Left hindlimb (tissue), 1 donor: ENCODE measurements around the gene DISC1.

Source experiments
- DNase-seq: peaks from one replicate; pipeline ENCODE4 v3.0.0-alpha.2; 2018

Gene DISC1

DNA sequence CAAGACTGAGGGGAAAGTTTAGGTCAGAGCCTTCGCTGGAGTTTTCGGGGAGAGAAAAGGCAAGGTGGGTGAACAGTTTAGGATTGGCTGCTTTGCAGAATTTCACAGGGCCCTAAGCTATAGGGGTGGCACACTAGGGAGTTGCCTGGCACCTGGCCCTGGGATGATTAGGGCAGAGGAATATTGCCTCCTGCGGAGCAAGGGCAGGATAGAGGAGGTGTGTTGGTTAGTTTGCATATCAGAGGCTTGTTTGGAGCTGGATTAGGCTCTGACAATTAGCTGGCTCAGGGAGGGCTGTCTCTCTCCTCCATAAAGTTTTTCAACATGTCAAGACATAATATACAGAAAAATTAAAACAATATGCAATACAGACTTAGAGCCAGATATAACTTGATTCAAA, 436.4 kb downstream of the DISC1 start:
- DNase-seq = no peak

DNA sequence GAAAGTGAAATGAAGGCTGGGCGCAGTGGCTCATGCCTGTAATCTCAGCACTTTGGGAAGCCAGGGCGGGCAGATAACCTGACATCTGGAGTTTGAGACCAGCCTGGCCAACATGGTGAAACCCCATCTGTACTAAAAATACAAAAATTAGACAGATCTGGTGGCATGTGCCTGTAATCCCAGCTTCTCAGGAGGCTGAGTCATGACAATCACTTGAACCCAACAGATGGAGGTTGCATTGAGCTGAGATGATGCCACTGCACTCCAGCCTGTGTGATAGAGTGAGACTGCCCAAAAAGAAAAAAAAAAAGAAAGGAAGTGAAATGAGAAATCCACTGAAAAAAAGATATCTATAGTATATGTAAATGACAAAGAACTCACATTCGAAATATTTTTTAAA, 439.9 kb downstream of the DISC1 start:
- no peak for DNase-seq

DNA sequence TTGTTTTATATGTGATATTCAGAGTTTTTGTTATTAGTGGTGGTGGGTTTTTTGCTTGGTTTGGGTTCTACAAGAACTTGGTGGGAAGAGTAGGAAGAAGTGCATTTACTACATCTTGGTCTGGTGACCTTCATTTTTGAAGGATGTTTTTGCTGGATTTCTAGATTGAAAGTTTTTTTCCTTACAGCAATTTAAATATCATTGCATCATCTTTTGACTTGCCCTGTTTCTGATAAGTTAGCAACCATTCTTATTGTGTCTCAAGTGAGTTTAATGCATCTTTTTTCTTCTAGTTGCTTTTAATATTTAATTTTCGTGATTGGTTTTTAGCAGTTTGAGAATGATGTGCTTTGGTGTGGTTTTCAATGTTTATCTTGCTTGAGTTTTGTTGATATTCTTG, 447.7 kb downstream of the DISC1 start:
- DNase-seq = no peak

- DNase-seq = no peak
Observed at GRCh38 chr1:232077809-232078208, 451.2 kb downstream of the DISC1 start.

DNA sequence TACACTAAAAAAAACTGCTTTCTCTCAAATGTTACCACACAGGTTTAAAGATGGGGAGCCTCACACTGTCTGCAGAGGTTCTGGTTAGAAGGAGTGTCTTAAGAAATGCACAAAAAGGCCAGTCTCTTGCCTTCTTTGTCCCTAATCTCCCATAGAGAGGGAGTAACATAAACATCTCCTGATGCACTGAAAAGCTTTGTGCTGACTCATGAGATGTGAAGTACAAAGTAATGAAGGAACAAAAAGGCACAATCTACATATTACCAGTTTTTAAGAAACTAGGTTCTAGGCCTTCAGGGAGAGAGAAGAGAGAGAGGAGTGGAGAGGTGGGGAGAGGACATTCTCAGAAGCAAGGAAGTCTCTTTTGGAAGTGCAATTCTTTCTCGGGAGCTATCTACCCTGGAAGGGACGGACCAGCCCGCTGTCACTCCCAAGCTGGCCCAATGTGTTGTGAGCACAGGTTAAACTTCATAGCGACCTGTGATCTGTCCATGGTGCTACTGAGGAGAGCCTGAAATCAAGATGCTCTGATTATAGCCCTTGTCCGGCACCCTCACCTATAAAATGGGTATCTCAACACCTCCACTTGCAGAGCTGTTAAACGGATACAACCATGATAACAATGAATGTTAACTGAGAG, 458.1 kb downstream of the DISC1 start:
- no peak for DNase-seq

GRCh38 chr1:232090816-232091215, 464.2 kb downstream of the DISC1 start:
- DNase-seq = no peak
